Right atrium auricular region (tissue), 2 donors: Measurements from ENCODE around the gene LRCH1. TPM values are rescaled to one million over a fixed set of nuclear protein-coding genes. Genes with fewer than 3 reads are reported as not detected.

Experiments used
- DNase-seq: peaks from one replicate; pipeline ENCODE4 v3.0.0-alpha.2; 2019; ENCODE audit warnings: low spot score
- H3K27ac ChIP-seq, 2 donors: fragments of 200-600 bp; sonication (generic); 1 replicate in 1 of 2; 2 replicates in 1 of 2; pipeline ENCODE4 v1.5.1; 2016 to 2019
- H3K27me3 ChIP-seq, 2 donors: fragments of 200-600 bp; sonication (generic); one replicate each; pipeline versions ENCODE4 v1.5.1 to v1.6.0; 2017 to 2019
- H3K36me3 ChIP-seq: fragments of 200-600 bp; sonication (generic); one replicate; pipeline ENCODE4 v1.5.1; 2016
- H3K4me1 ChIP-seq, 2 donors: fragments of 200-600 bp; sonication (generic); one replicate each; pipeline versions ENCODE4 v1.5.1 to v1.6.0; 2017 to 2019
- H3K4me3 ChIP-seq, 2 donors: fragments of 200-600 bp; sonication (generic); 1 replicate in 1 of 2; 2 replicates in 1 of 2; pipeline ENCODE4 v1.5.1; 2017 to 2019; ENCODE audit warnings: mild to moderate bottlenecking in 1 of 2, moderate library complexity in 1 of 2
- H3K9me3 ChIP-seq, 2 donors: fragments of 200-600 bp; sonication (generic); one replicate each; pipeline ENCODE4 v1.5.1; 2019
- total RNA-seq, 2 donors: library from RNA; depleted of rRNA; stranded (reverse); fragments of >200 nt; gene quantifications; one replicate each; pipeline ENCODE4 v1.1.0, GENCODE V29; 2016
- TF ChIP-seq, protein P1 (sequence below), 2 donors: fragments of 200-600 bp; sonication (generic); IDR thresholded peaks; one replicate each; pipeline ENCODE4 v1.5.1; 2019; ENCODE audit warnings: antibody characterized with exemption in 2 of 2

LRCH1 gene
- total RNA-seq, 2 donors from 2014 or later, result 6.9 to 10.9 TPM

GRCh38 chr13:46687810-46688209, 134.8 kb downstream of the LRCH1 start:
- H3K27ac ChIP-seq, result no peak overlapping the region
- TF ChIP-seq, protein P1, sequence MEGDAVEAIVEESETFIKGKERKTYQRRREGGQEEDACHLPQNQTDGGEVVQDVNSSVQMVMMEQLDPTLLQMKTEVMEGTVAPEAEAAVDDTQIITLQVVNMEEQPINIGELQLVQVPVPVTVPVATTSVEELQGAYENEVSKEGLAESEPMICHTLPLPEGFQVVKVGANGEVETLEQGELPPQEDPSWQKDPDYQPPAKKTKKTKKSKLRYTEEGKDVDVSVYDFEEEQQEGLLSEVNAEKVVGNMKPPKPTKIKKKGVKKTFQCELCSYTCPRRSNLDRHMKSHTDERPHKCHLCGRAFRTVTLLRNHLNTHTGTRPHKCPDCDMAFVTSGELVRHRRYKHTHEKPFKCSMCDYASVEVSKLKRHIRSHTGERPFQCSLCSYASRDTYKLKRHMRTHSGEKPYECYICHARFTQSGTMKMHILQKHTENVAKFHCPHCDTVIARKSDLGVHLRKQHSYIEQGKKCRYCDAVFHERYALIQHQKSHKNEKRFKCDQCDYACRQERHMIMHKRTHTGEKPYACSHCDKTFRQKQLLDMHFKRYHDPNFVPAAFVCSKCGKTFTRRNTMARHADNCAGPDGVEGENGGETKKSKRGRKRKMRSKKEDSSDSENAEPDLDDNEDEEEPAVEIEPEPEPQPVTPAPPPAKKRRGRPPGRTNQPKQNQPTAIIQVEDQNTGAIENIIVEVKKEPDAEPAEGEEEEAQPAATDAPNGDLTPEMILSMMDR (IDR thresholded peaks at IDR 0.05), result no peak
- H3K27me3 ChIP-seq, result no peaks in the 10 kb centered on the region
- H3K4me1 ChIP-seq, result peaks cover 0 to 26% of the 10 kb centered on the region in 2 donors
- H3K9me3 ChIP-seq, result no peaks in the 10 kb centered on the region
- H3K4me3 ChIP-seq, result no peak overlapping the region
- no peak for DNase-seq
- no peaks in the 10 kb centered on the region for H3K36me3 ChIP-seq

- TF ChIP-seq, protein P1 (IDR thresholded peaks at IDR 0.05), result no peak
- Histone ChIP-seq H3K27me3 (no peaks in the 10 kb centered on the region), H3K36me3 (peaks cover 4% of the 10 kb centered on the region), H3K27ac (no peak overlapping the region), H3K4me1 (peaks cover 0 to 26% of the 10 kb centered on the region in 2 donors), H3K9me3 (no peaks in the 10 kb centered on the region), H3K4me3 (no peak overlapping the region)
- DNase-seq, result no peak
Measured at GRCh38 chr13:46688306-46688705, 135.3 kb downstream of the LRCH1 start.

DNA sequence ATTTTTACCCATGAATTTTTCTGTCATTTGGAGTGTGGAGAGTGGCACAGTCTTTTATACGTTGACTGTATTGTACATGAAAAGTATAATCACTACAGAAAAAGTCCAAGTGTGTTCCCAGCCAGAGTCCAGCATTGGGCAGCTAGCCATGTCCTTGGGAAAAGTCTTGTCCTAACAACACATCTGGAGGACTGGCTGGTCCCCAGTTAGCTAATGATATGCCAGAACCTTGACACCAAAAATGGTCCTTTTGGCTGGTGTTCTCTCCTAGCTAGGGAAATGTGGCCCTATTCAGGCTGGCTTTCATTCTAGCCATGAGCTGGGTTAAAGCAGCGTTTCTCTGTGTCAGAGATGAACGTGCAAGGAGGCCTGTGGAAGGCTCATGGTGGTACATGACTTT, 145.0 kb downstream of the LRCH1 start:
- Histone ChIP-seq H3K9me3 (no peaks in the 10 kb centered on the region), H3K27me3 (no peaks in the 10 kb centered on the region), H3K36me3 (peaks cover 42% of the 10 kb centered on the region), H3K4me1 (peaks cover 0 to 24% of the 10 kb centered on the region in 2 donors), H3K4me3 (no peak overlapping the region), H3K27ac (peak overlapping the region in 1 of 2 donors; percentile 45)
- DNase-seq, result peak; percentile 70
- TF ChIP-seq, protein P1 (IDR thresholded peaks at IDR 0.05), result no peak

DNA sequence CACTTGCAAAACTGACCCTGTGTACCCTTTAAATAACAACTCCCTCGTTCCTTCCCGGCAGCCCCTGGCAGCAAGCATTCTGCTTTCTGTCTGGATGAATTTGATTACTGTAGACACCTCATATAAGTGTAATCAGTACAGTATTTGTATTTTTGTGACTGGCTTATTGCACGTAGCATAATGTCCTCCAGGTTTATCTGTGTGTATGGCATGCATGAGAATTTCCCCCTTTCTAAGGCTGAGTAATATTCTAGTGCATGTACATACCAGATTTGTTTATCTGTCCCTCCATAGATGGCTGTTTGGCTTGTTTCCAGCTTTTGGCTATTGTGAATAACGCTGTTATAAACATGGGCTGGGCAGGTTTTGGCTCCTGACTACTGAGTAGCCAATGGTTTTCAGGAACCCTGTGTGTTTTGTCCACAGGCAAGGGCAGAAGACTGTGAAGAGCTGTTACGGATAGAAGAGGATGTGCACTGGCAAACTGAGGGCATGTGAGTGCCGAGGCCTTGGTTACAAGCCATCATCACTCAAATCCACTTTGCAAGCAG, 146.0 kb downstream of the LRCH1 start:
- TF ChIP-seq, protein P1 (IDR thresholded peaks at IDR 0.05), result no peak
- no peak for DNase-seq
- H3K4me1 ChIP-seq, result peaks cover 0 to 24% of the 10 kb centered on the region in 2 donors
- H3K27me3 ChIP-seq, result no peaks in the 10 kb centered on the region
- no peaks in the 10 kb centered on the region for H3K9me3 ChIP-seq
- peak overlapping the region in 1 of 2 donors; percentile 45 for H3K27ac ChIP-seq
- H3K36me3 ChIP-seq, result peaks cover 33% of the 10 kb centered on the region
- no peak overlapping the region for H3K4me3 ChIP-seq

DNA sequence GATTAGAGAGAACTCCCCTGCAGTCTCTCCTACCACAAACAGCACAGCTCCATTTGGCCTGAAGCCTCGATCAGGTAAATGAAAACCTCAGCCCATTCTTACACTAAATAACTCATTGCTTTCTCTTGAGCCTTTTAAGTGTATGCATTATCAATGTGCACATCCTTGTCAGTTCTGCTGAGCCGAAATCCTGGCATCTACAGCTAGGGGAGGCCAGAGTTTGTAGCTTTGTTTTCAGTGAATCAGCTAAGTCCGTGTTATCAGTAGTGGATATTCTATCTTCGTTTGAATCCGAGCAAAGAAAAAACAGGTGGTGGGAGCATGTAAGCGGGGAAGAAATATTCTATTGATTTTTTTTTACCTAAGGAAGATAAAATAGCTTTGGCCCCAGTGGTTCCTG, 159.6 kb downstream of the LRCH1 start:
- no peak overlapping the region for H3K27ac ChIP-seq
- H3K27me3 ChIP-seq, result no peaks in the 10 kb centered on the region
- no peak for DNase-seq
- H3K36me3 ChIP-seq, result peaks cover 25% of the 10 kb centered on the region
- TF ChIP-seq, protein P1 (IDR thresholded peaks at IDR 0.05), result no peak
- no peak overlapping the region for H3K4me3 ChIP-seq
- no peaks in the 10 kb centered on the region for H3K9me3 ChIP-seq
- H3K4me1 ChIP-seq, result no peaks in the 10 kb centered on the region

- Histone ChIP-seq H3K4me1 (no peaks in the 10 kb centered on the region), H3K36me3 (peaks cover 24% of the 10 kb centered on the region), H3K9me3 (no peaks in the 10 kb centered on the region), H3K27ac (no peak overlapping the region), H3K27me3 (no peaks in the 10 kb centered on the region), H3K4me3 (no peak overlapping the region)
- DNase-seq, result no peak
- TF ChIP-seq, protein P1 (IDR thresholded peaks at IDR 0.05), result no peak
Measured at GRCh38 chr13:46715363-46715762, 162.4 kb downstream of the LRCH1 start.
